A549 (cell line): ENCODE measurements around the gene IZUMO4. TPM values are rescaled to one million over a fixed set of nuclear protein-coding genes. Genes with fewer than 3 reads are reported as not detected.
"Not testable (repeated sequence)": the region's sequence is repeated elsewhere in the genome, so short reads cannot be mapped to it uniquely, and the experiment has no call there.

Source experiments
- ATAC-seq, 2 experiments: fragments of 200-7000 bp in 1 of 2; fragments of >200 bp in 1 of 2; cut with Nextera tagmentation in 1 of 2; cut with Tn5 transposase in 1 of 2; 3 replicates each; pipeline versions ENCODE4 v1.8.0 to v1.9.1; 2018 to 2020; ENCODE audit warnings: mild to moderate bottlenecking in 1 of 2, moderate library complexity in 1 of 2
- CTCF ChIA-PET: fragments of 300-600 bp; sonication (Branson Sonifier 250); formaldehyde crosslinking; extraction: SDS; loops from one replicate; lab custom pipeline; 2021; ENCODE audit warnings: antibody characterized with exemption, inconsistent platforms; lab: Yijun Ruan, JAX
- POLR2A ChIA-PET: fragments of 350-600 bp; formaldehyde crosslinking; extraction: SDS; loops from one replicate; lab custom pipeline; 2021; ENCODE audit warnings: antibody characterized with exemption, inconsistent platforms; lab: Yijun Ruan, JAX
- DNase-seq, 2 experiments: peaks; one replicate each; pipeline versions ENCODE4 v3.0.0 to v3.0.0-alpha.2; 2011 to 2016; ENCODE audit warnings: low read depth in 1 of 2, low spot score in 1 of 2
- FAIRE-seq: peaks from 2 replicates; lab custom pipeline; 2011; peaks lifted over from hg19 to GRCh38; lab: Jason Lieb, UNC
- H3K27ac ChIP-seq, 2 experiments: fragments of >200 bp; sonication (Bioruptor Twin); formaldehyde crosslinking; 3 replicates each; pipeline ENCODE4 v1.5.1; 2016 to 2017
- H3K4me1 ChIP-seq: fragments of >200 bp; sonication (Bioruptor Twin); formaldehyde crosslinking; 3 replicates; pipeline ENCODE4 v1.6.1; 2016
- H3K4me2 ChIP-seq: fragments of >200 bp; sonication (Bioruptor Twin); formaldehyde crosslinking; 3 replicates; pipeline ENCODE4 v1.6.1; 2016
- H3K4me3 ChIP-seq: fragments of >200 bp; sonication (Bioruptor Twin); formaldehyde crosslinking; 3 replicates; pipeline ENCODE4 v1.5.1; 2016
- H3K9me3 ChIP-seq: fragments of >200 bp; sonication (Bioruptor Twin); formaldehyde crosslinking; 3 replicates; pipeline ENCODE4 v1.6.1; 2016
- BHLHE40 ChIP-seq: IDR thresholded peaks from 2 replicates; pipeline ENCODE4 v1.6.1; 2012; ENCODE audit warnings: low read depth, low read length, inconsistent platforms
- CBX2 ChIP-seq: fragments of 200-600 bp; sonication (generic); IDR thresholded peaks from 2 replicates; pipeline ENCODE4 v1.6.1; 2016; ENCODE audit warnings: low read depth, mild to moderate bottlenecking, borderline replicate concordance
- CHD2 ChIP-seq: fragments of 150-350 bp; IDR thresholded peaks from 2 replicates; pipeline ENCODE4 v1.6.1; 2014; ENCODE audit warnings: low read length; ENCODE audit not compliant: partially characterized antibody
- CHD4 ChIP-seq: fragments of 200-600 bp; sonication (generic); IDR thresholded peaks from 2 replicates; pipeline ENCODE4 v1.6.1; 2016; ENCODE audit warnings: antibody characterized with exemption, mild to moderate bottlenecking, borderline replicate concordance
- EP300 ChIP-seq, 2 experiments: fragments of >200 bp; sonication (Bioruptor Twin); formaldehyde crosslinking; IDR thresholded peaks; 2 replicates in 1 of 2; 3 replicates in 1 of 2; pipeline ENCODE4 v1.6.1; 2016 to 2017
- ESRRA ChIP-seq: fragments of 150-350 bp; IDR thresholded peaks from 2 replicates; pipeline ENCODE4 v1.6.1; 2014; ENCODE audit warnings: mild to moderate bottlenecking, low read length, borderline replicate concordance
- FOSB ChIP-seq: fragments of 250-450 bp; sonication (Bioruptor Pico); IDR thresholded peaks from 2 replicates; pipeline ENCODE4 v1.5.0; 2020; ENCODE audit warnings: mild to moderate bottlenecking, moderate library complexity
- FOSL2 ChIP-seq, 2 experiments: fragments of 450-650 bp in 1 of 2; fragments of >200 bp in 1 of 2; sonication (Bioruptor Twin) in 1 of 2; formaldehyde crosslinking; IDR thresholded peaks; 2 replicates each; pipeline versions ENCODE4 v1.5.0 to v1.6.1; 2016 to 2020; ENCODE audit warnings: mild to moderate bottlenecking in 1 of 2, moderate library complexity in 1 of 2
- HOXA7 ChIP-seq: fragments of 250-450 bp; sonication (Bioruptor Pico); IDR thresholded peaks from 2 replicates; pipeline ENCODE4 v1.5.0; 2020; ENCODE audit warnings: mild to moderate bottlenecking, moderate library complexity
- HOXB5 ChIP-seq: fragments of 250-450 bp; sonication (Bioruptor Pico); IDR thresholded peaks from 2 replicates; pipeline ENCODE4 v1.5.0; 2020; ENCODE audit warnings: mild to moderate bottlenecking, moderate library complexity
- KDM5A ChIP-seq: fragments of 200-600 bp; sonication (generic); IDR thresholded peaks from 2 replicates; pipeline ENCODE4 v1.6.1; 2016; ENCODE audit warnings: antibody characterized with exemption, mild to moderate bottlenecking
- MAFK ChIP-seq: fragments of 450-650 bp; IDR thresholded peaks from 2 replicates; pipeline ENCODE4 v1.6.1; 2014; ENCODE audit not compliant: partially characterized antibody
- MAZ ChIP-seq: fragments of 150-350 bp; IDR thresholded peaks from 2 replicates; pipeline ENCODE4 v1.6.1; 2014; ENCODE audit warnings: antibody characterized with exemption, low read depth, low read length, borderline replicate concordance
- MYC ChIP-seq: IDR thresholded peaks from 2 replicates; pipeline ENCODE4 v1.6.1; 2012; ENCODE audit warnings: mild to moderate bottlenecking, inconsistent platforms, low read length, improper control_type of control experiment, borderline replicate concordance
- NFE2L2 ChIP-seq: fragments of 150-350 bp; conservative IDR thresholded peaks from 2 replicates; pipeline ENCODE4 v1.6.1; 2014; ENCODE audit warnings: low read length
- RAD21 ChIP-seq, 2 experiments: fragments of >200 bp in 1 of 2; sonication (Bioruptor Twin) in 1 of 2; formaldehyde crosslinking in 1 of 2; IDR thresholded peaks in 1 of 2; conservative IDR thresholded peaks in 1 of 2; 2 replicates in 1 of 2; 3 replicates in 1 of 2; pipeline ENCODE4 v1.6.1; 2012 to 2018; ENCODE audit warnings: inconsistent platforms in 1 of 2
- RARB ChIP-seq: fragments of 250-450 bp; sonication (Bioruptor Pico); IDR thresholded peaks from 2 replicates; pipeline ENCODE4 v1.8.0; 2021; ENCODE audit warnings: mild to moderate bottlenecking, moderate library complexity
- RNF2 ChIP-seq: fragments of 200-600 bp; sonication (generic); IDR thresholded peaks from 2 replicates; pipeline ENCODE4 v1.6.1; 2016; ENCODE audit warnings: low read depth, mild to moderate bottlenecking, antibody characterized with exemption, moderate library complexity, borderline replicate concordance
- TFCP2L1 ChIP-seq: fragments of 250-450 bp; sonication (Bioruptor Pico); IDR thresholded peaks from 2 replicates; pipeline ENCODE4 v1.5.0; 2021; ENCODE audit warnings: mild to moderate bottlenecking
- TP53 ChIP-seq: fragments of 250-450 bp; sonication (Bioruptor Pico); IDR thresholded peaks from 2 replicates; pipeline ENCODE4 v1.5.0; 2021; ENCODE audit warnings: mild to moderate bottlenecking, moderate library complexity
- ZNF302 ChIP-seq: fragments of 250-450 bp; sonication (Bioruptor Pico); IDR thresholded peaks from 2 replicates; pipeline ENCODE4 v1.9.0; 2021; ENCODE audit warnings: inconsistent platforms, mild to moderate bottlenecking, moderate library complexity
- ZSCAN20 ChIP-seq: fragments of 250-450 bp; sonication (Bioruptor Pico); IDR thresholded peaks from 2 replicates; pipeline ENCODE4 v1.8.0; 2022; ENCODE audit warnings: mild to moderate bottlenecking, moderate library complexity
- WGBS: methylation state at CpG from one replicate; pipeline ENCODE4 v1.1.6; 2017; ENCODE audit errors: missing lambda C conversion rate; 5-methylcytosine and 5-hydroxymethylcytosine counted together
- polyA plus RNA-seq, 4 experiments: library from polyadenylated mRNA; depleted of rRNA in 3 of 4; stranded (reverse); fragments of >200 nt; fragmentation: RNase III in 1 of 4; extraction: RNeasy Plus Mini Kit Qiagen cat#74134 plus additional on column Dnase treatment in 1 of 4; gene quantifications; 2 replicates in 3 of 4; 3 replicates in 1 of 4; pipeline ENCODE4 v1.2.3, GENCODE V29; 2011 to 2017
- TF ChIP-seq, protein P1 (sequence below): IDR thresholded peaks from 2 replicates; pipeline ENCODE4 v1.6.1; 2012
- TF ChIP-seq, protein P2 (sequence below): fragments of 250-450 bp; sonication (Bioruptor Pico); IDR thresholded peaks from 2 replicates; pipeline ENCODE4 v1.5.0; 2021; ENCODE audit warnings: mild to moderate bottlenecking, moderate library complexity, borderline replicate concordance
- TF ChIP-seq, protein P3 (sequence below): fragments of 450-650 bp; IDR thresholded peaks from 2 replicates; pipeline ENCODE4 v1.6.1; 2014; ENCODE audit warnings: antibody characterized with exemption

Gene IZUMO4
- polyA plus RNA-seq, 2 of the 4 experiments (the other 2 are of a cell fraction) = 0.36 to 1.0 TPM

DNA sequence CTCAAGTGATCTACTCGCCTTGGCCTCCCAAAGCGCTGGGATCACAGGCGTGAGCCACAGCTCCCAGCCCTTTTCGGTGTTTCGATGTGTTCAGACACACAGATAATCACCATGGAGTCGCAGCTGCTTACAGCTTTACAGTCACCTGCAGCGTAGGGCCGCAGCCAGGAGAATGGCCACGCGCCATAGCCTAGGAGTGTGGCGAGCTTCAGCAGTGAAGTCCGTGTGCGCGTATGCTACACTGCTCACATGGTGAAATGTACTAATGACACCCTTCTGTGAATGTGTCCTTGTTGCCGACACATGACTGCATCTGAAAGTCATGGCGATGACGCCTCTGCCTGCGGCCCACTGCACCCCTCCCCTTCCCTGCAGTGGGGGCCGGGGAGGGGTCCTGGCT lies 31.0 kb downstream of the IZUMO4 start:
- ChIA-PET CTCF (no interaction called here), POLR2A (no interaction called here)
- ATAC-seq = no peak

DNA sequence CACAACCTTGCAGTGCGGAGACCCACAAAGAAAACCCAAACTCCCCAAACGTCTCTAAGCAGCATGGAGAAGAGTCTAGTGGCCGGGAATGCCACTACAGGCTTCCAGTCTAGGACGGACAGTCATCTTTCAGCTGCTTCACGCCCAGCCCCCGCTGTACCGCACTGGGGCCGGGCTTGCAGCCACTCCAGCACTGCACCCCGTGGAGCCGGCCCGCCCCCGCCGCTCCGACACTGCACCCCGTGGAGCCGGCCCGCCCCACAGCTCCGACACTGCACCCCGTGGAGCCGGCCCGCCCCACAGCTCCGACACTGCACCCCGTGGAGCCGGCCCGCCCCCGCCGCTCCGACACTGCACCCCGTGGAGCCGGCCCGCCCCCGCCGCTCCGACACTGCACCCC lies 31.5 kb downstream of the IZUMO4 start:
- POLR2A ChIA-PET, FAIRE-seq, ATAC-seq, H3K4me3 ChIP-seq, H3K27ac ChIP-seq, DNase-seq, H3K9me3 ChIP-seq, H3K4me1 ChIP-seq, H3K4me2 ChIP-seq: not testable (repeated sequence)
- CTCF ChIA-PET = interaction anchor here (0.6 to 0.8 kb wide), 2 partner anchors 108 to 1530 kb away, joined by 3 read pairs; no protein-coding TSS in a partner anchor
- WGBS = 96% methylated on average over 8 of the region's 34 CpGs

More for the DNA sequence above, 31.0 kb downstream of the IZUMO4 start:
- Histone ChIP-seq H3K4me1 (no peaks in the 10 kb centered on the region), H3K9me3 (no peaks in the 10 kb centered on the region), H3K27ac (no peak overlapping the region), H3K4me2 (no peak overlapping the region), H3K4me3 (no peak overlapping the region)
- no peak for FAIRE-seq
- TF ChIP-seq MYC = no peak
- no peak for TF ChIP-seq TFCP2L1 (CRISPR knock-in tag)
- TF ChIP-seq EP300 (IDR thresholded peaks at IDR 0.05) = no peak
- TF ChIP-seq FOSL2 (IDR thresholded peaks at IDR 0.05) = no peak
- TF ChIP-seq FOSL2 (CRISPR knock-in tag; IDR thresholded peaks at IDR 0.05) = no peak
- no peak for TF ChIP-seq HOXA7 (CRISPR knock-in tag)
- TF ChIP-seq MAFK = no peak
- TF ChIP-seq ZNF302 (CRISPR knock-in tag) = no peak
- 92% methylated on average over 15 of the region's 19 CpGs for WGBS
- no peak for DNase-seq

DNA sequence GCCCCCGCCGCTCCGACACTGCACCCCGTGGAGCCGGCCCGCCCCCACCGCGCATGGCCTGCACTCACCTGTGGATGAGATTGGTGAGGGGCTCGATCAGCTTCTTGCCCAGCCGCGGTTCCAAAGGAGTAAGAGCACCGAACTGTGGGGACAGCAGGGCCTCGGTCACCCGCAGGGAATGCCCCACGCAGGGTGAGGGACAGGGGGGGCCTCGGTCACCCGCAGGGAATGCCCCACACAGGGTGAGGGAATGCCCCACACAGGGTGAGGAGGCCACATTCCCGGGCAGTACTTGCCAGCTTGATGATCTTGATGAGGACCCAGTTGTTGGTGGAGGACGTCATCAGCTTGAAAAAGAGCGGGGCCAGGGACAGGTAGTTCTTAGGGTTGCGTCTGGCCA lies 32.3 kb downstream of the IZUMO4 start:
- H3K4me1 ChIP-seq = no peaks in the 10 kb centered on the region
- H3K27ac ChIP-seq = no peak overlapping the region
- H3K4me2 ChIP-seq = no peak overlapping the region
- ATAC-seq (no peak), DNase-seq (no peak), FAIRE-seq (no peak)
- CTCF ChIA-PET = interaction anchor here (0.8 to 1.0 kb wide), 2 partner anchors 16 to 109 kb away, joined by 3 read pairs; no protein-coding TSS in a partner anchor
- POLR2A ChIA-PET = no interaction called here
- TF ChIP-seq FOSB (CRISPR knock-in tag) = no peak
- no peak for TF ChIP-seq NFE2L2
- no peak for TF ChIP-seq MAZ
- TF ChIP-seq ESRRA = no peak
- no peak for TF ChIP-seq TFCP2L1 (CRISPR knock-in tag)
- no peak for TF ChIP-seq HOXB5 (CRISPR knock-in tag)
- TF ChIP-seq CBX2 = no peak
- 98% methylated on average over 9 of the region's 21 CpGs for WGBS
- H3K9me3 ChIP-seq = no peaks in the 10 kb centered on the region
- no peak overlapping the region for H3K4me3 ChIP-seq

DNA sequence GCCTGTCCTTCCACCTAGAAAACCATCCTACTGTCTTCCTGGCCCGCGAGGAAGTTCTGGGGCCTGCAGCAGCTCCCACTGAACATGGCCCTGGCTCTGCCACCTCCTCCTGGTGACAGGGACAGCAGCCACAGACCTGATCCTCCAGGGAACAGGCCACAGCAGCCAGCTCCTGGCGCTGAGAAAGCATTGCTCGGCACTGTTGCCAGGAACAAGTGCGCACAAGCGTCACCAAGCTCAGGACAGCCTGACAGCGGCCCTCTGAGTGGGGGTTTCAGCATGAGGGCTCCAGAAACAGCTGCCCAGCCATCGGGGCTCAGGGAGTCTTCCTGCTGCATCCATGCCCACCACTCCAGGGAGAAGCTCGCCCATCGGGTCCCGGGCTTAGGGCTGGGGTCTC lies 32.8 kb downstream of the IZUMO4 start:
- ATAC-seq (no peak), FAIRE-seq (no peak), DNase-seq (no peak)
- Histone ChIP-seq H3K4me2 (no peak overlapping the region), H3K4me3 (no peak overlapping the region), H3K4me1 (no peaks in the 10 kb centered on the region), H3K27ac (no peak overlapping the region), H3K9me3 (no peaks in the 10 kb centered on the region)
- CTCF ChIA-PET = interaction anchor here (1.0 kb wide), 1 partner anchor 17 kb away, joined by 3 read pairs; no protein-coding TSS in a partner anchor
- POLR2A ChIA-PET = no interaction called here
- WGBS = 85% methylated on average over 9 of the region's 11 CpGs
- no peak for TF ChIP-seq ZNF302 (CRISPR knock-in tag)
- no peak for TF ChIP-seq HOXA7 (CRISPR knock-in tag)
- TF ChIP-seq FOSB (CRISPR knock-in tag) = no peak
- no peak for TF ChIP-seq ZSCAN20 (CRISPR knock-in tag)
- TF ChIP-seq, protein P1, sequence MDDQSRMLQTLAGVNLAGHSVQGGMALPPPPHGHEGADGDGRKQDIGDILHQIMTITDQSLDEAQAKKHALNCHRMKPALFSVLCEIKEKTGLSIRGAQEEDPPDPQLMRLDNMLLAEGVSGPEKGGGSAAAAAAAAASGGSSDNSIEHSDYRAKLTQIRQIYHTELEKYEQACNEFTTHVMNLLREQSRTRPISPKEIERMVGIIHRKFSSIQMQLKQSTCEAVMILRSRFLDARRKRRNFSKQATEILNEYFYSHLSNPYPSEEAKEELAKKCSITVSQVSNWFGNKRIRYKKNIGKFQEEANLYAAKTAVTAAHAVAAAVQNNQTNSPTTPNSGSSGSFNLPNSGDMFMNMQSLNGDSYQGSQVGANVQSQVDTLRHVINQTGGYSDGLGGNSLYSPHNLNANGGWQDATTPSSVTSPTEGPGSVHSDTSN = no peak
- no peak for TF ChIP-seq RAD21 (conservative IDR thresholded peaks at IDR 0.05 in 1 of 2, IDR thresholded peaks at IDR 0.05 in 1 of 2)
- TF ChIP-seq TP53 = no peak
- TF ChIP-seq KDM5A = no peak
- no peak for TF ChIP-seq CHD4
- TF ChIP-seq CHD2 = no peak
- no peak for TF ChIP-seq RARB (CRISPR knock-in tag)
- TF ChIP-seq, protein P2, sequence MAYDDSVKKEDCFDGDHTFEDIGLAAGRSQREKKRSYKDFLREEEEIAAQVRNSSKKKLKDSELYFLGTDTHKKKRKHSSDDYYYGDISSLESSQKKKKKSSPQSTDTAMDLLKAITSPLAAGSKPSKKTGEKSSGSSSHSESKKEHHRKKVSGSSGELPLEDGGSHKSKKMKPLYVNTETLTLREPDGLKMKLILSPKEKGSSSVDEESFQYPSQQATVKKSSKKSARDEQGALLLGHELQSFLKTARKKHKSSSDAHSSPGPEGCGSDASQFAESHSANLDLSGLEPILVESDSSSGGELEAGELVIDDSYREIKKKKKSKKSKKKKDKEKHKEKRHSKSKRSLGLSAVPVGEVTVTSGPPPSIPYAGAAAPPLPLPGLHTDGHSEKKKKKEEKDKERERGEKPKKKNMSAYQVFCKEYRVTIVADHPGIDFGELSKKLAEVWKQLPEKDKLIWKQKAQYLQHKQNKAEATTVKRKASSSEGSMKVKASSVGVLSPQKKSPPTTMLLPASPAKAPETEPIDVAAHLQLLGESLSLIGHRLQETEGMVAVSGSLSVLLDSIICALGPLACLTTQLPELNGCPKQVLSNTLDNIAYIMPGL (CRISPR knock-in tag) = no peak
- TF ChIP-seq BHLHE40 = no peak
- TF ChIP-seq RNF2 = no peak
- TF ChIP-seq, protein P3, sequence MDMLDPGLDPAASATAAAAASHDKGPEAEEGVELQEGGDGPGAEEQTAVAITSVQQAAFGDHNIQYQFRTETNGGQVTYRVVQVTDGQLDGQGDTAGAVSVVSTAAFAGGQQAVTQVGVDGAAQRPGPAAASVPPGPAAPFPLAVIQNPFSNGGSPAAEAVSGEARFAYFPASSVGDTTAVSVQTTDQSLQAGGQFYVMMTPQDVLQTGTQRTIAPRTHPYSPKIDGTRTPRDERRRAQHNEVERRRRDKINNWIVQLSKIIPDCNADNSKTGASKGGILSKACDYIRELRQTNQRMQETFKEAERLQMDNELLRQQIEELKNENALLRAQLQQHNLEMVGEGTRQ = no peak
- TF ChIP-seq, all 56 proteins: peak for 0
